Activated CD4-positive, alpha-beta T cell treated with anti-CD3 and anti-CD28 coated beads for 48 hours (primary cell): ENCODE data around the gene PPM1E.

Source experiments
- DNase-seq: peaks from one replicate; pipeline ENCODE4 v3.0.0-alpha.2; 2020

PPM1E gene

GRCh38 chr17:59000022-59000421, 244.4 kb downstream of the PPM1E start:
- no peak for DNase-seq

DNA sequence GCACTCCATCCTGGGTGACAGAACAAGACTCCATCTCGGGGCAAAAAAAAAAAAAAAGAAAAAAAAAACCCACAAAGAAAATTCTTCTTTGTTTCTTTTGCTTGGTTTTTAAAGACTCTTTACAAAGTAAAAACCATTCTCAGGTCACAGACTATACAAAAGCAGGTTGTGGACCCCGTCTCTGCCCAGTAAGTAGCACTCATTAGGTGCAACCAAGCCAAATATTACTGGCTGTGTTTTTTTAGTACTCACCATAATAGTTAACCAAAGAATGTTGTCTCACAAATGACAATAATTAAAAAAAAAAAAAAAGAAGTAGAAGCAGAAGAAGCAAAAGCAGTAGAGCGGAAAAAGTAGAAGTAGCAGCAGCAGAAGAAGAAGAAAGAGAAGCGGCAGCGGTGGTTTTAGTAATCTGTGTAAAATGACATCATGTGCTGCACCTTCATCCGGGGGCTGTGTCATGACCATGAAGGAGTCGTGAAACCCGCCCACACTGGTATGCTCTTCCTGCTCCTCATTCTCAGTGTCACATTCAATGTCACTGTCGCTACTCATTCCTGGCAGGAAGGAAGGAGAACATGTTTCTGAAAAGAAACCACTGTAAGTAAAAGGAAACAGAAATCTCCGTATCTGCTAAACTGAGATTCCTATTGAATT, 245.6 kb downstream of the PPM1E start:
- DNase-seq = peak; percentile 81

- no peak for DNase-seq
These were observed 246.5 kb downstream of the PPM1E start for GRCh38 chr17:59002126-59002525.

GRCh38 chr17:59002848-59003247, 247.2 kb downstream of the PPM1E start:
- DNase-seq = no peak

DNA sequence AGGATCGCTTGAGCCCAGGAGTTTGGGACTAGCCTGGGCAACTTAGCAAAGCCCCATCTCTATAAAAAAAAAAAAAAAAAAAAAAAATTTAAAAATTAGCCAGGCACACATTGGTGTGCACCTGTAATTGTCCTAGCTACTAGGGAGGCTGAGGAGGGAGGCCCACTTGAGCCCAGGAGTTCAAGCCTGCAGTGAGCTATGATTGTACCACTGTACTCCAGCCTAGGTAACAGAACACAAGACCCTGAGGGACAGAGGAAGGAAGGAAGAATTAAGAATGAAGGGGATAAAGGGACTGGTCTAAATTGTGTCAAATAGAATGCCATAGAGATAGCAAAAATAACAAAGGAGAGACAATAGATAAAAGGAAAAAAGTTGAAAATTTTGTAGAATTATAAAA, 248.2 kb downstream of the PPM1E start:
- DNase-seq = no peak

- DNase-seq = peak; percentile 78
These were observed 248.9 kb downstream of the PPM1E start for GRCh38 chr17:59004338-59005111.

- no peak for DNase-seq
These were observed 252.3 kb downstream of the PPM1E start for GRCh38 chr17:59007995-59008394.

DNA sequence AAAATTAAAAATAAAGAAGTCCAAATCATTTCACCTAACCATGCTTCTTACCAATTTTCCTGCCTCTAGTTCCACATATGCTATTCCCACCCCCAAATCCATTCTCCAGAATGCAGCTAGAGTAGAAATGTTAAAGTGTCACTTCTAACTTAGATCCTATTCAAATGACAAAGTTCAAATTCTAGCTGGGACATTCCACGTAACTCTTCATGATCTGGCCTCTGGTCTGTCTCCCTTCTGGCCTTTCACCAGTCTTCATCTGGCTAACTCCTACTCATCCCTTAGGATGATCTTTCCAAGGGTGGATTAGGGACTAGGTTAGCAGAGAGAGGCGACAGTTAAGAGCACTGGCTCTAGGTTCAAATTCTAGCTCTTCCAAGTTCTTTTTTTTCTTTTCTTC, 253.1 kb downstream of the PPM1E start:
- no peak for DNase-seq

DNA sequence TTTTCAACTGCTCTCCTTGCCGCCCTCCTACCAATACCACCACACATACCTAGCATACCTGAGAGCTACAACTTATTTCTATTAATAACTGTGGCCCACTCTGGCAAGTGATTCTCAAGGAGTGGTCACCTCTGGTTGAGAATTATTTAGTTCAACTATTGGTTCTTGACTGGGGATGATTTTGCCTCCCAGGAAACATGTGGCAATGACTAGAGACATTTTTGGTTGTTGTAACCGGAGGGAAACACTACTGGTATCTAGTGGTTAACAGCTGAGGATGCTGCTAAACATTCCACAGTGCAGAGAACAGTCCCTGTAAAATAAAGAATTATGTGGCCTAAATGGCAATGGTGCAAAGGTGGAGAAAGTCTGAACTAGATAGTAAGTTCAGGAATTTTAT, 254.4 kb downstream of the PPM1E start:
- no peak for DNase-seq

DNA sequence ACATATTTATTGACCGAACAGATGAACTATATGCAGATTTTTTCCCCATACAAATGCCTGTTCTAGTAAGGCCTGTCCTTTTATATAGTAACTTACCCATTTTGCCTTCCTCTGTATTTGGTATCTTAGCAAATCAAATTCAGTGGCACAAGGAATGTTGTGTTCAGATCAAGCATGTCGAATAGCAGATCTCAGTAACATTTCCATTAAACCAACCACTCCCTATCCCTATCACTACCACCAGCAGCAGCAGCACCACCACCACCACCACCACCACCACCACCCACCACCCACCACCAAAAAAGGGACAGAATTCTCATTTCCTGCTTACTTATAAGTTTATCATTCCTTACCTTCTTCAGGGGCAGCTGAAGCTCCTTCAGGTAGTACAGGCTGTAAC, 256.3 kb downstream of the PPM1E start:
- DNase-seq = no peak

DNA sequence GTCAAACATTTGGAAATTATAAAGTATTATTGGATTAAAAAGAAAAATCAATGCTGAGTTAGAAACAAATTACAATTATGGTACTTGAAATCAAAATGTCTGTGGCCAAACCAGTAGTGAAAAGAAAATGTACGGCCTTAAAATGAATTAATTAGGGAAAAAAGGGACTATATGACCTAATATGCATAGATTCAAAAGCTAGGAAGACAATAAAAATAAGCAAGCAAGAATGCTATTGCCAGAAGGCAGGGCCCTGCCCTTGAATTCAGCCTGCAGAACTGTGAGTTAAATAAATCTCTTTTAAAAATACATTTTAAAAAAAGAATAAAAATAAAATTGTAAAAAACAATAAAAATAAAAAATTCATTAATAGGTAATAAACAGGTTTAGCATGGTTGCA, 262.4 kb downstream of the PPM1E start:
- DNase-seq = no peak

GRCh38 chr17:59024916-59025315, 269.3 kb downstream of the PPM1E start:
- no peak for DNase-seq

GRCh38 chr17:59026176-59026939, 270.7 kb downstream of the PPM1E start:
- no peak for DNase-seq

DNA sequence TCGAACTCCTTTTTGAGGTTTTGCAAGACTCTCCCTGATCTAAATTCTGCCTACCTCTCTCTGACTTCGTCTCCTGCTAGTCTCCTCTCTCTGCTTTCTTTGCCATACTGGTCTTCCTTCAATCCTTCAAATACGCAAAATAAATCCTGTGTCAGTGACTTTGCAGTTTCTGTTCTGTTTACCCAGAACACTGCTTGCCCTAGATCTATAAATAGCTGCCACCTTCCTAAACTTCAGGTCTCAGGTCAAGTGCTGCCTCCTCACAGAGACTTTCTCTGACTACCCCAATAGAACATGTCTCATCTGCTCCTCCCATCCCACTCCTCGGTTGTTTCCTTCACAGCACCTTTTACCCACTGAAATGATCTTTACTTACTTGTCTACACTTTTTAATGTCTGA, 272.1 kb downstream of the PPM1E start:
- no peak for DNase-seq

GRCh38 chr17:59028328-59028727, 272.7 kb downstream of the PPM1E start:
- no peak for DNase-seq

DNA sequence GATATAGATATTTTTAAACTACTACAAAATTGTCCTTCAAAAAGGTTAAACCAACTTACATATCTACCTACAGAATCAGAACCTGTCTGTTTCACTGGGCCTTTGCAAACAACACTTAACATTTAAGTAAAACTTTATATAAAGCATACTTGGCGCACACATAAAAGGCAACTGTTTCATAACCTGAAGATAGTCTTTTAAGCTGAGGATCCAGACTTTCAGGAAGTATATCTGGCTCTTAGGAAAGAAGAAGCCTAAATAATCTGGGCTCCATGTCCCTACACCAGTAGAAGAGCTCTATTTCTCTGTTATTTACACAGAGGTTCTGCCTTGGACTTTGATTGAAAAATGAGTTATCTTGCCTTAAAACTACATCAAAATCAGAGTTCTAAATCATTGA, 275.2 kb downstream of the PPM1E start:
- DNase-seq = no peak
